ENCODE results near the gene AFMID. TPM values are rescaled to one million over a fixed set of nuclear protein-coding genes. Genes with fewer than 3 reads are reported as not detected.

Gene AFMID
- total and polyA plus RNA-seq, 2 of the 13 experiments (the other 11 are each of a cell fraction or from before 2014, with no cell fraction given): 249 to 270 TPM

DNA sequence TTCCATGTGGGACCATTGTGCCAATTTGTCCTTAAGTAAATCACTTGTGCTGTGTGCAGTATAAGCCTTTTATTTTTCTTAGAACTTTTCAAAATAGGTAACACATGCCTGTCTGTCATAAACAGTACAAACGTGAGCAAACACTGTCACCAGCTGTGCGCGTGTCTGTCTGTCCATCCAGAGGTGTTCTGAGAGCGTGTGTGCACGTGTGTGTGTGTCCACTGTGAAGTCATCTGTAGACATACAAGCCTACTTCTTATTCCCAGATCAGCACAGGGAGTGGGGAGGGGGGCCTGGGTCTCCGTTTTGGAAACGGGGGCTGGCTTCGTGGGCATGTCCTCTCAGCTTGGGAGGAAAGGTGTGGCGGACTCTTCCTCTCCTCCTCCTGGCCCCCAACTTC is 53.7 kb downstream of the AFMID start (continued):
- TF ChIP-seq, protein P1, sequence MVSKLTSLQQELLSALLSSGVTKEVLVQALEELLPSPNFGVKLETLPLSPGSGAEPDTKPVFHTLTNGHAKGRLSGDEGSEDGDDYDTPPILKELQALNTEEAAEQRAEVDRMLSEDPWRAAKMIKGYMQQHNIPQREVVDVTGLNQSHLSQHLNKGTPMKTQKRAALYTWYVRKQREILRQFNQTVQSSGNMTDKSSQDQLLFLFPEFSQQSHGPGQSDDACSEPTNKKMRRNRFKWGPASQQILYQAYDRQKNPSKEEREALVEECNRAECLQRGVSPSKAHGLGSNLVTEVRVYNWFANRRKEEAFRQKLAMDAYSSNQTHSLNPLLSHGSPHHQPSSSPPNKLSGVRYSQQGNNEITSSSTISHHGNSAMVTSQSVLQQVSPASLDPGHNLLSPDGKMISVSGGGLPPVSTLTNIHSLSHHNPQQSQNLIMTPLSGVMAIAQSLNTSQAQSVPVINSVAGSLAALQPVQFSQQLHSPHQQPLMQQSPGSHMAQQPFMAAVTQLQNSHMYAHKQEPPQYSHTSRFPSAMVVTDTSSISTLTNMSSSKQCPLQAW (CRISPR knock-in tag; IDR thresholded peaks at IDR 0.05): no peak
- TF ChIP-seq HIVEP1 (CRISPR knock-in tag; IDR thresholded peaks at IDR 0.05): no peak
- TF ChIP-seq WIZ (CRISPR knock-in tag; IDR thresholded peaks at IDR 0.05): no peak
- TF ChIP-seq, protein P2, sequence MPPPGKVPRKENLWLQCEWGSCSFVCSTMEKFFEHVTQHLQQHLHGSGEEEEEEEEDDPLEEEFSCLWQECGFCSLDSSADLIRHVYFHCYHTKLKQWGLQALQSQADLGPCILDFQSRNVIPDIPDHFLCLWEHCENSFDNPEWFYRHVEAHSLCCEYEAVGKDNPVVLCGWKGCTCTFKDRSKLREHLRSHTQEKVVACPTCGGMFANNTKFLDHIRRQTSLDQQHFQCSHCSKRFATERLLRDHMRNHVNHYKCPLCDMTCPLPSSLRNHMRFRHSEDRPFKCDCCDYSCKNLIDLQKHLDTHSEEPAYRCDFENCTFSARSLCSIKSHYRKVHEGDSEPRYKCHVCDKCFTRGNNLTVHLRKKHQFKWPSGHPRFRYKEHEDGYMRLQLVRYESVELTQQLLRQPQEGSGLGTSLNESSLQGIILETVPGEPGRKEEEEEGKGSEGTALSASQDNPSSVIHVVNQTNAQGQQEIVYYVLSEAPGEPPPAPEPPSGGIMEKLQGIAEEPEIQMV (CRISPR knock-in tag; IDR thresholded peaks at IDR 0.05; ENCODE audit: low read depth): no peak
- TF ChIP-seq TRIM24 (CRISPR knock-in tag; IDR thresholded peaks at IDR 0.05): no peak
- no peak for TF ChIP-seq STAT5B (CRISPR knock-in tag; IDR thresholded peaks at IDR 0.05)
- 0 out of 2 replicates have a peak, but pooled peaks have one; percentile 21 for TF ChIP-seq ZNF788 (CRISPR knock-in tag; IDR thresholded peaks at IDR 0.05; ENCODE audit: borderline replicate concordance)
- TF ChIP-seq ZBTB38 (CRISPR knock-in tag; IDR thresholded peaks at IDR 0.05): no peak
- TF ChIP-seq SIN3B (IDR thresholded peaks at IDR 0.05; ENCODE audit: low read length): no peak
- TF ChIP-seq NR2F2 (IDR thresholded peaks at IDR 0.05; ENCODE audit: borderline replicate concordance, low read depth): no peak
- TF ChIP-seq MAF1 (CRISPR knock-in tag; IDR thresholded peaks at IDR 0.05; ENCODE audit: borderline replicate concordance): no peak
- TF ChIP-seq, protein P3, sequence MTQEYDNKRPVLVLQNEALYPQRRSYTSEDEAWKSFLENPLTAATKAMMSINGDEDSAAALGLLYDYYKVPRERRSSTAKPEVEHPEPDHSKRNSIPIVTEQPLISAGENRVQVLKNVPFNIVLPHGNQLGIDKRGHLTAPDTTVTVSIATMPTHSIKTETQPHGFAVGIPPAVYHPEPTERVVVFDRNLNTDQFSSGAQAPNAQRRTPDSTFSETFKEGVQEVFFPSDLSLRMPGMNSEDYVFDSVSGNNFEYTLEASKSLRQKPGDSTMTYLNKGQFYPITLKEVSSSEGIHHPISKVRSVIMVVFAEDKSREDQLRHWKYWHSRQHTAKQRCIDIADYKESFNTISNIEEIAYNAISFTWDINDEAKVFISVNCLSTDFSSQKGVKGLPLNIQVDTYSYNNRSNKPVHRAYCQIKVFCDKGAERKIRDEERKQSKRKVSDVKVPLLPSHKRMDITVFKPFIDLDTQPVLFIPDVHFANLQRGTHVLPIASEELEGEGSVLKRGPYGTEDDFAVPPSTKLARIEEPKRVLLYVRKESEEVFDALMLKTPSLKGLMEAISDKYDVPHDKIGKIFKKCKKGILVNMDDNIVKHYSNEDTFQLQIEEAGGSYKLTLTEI (CRISPR knock-in tag; conservative IDR thresholded peaks at IDR 0.05): no peak
- TF ChIP-seq ZNF83 (CRISPR knock-in tag; IDR thresholded peaks at IDR 0.05; ENCODE audit: borderline replicate concordance): no peak
- TF ChIP-seq ZSCAN21 (CRISPR knock-in tag; IDR thresholded peaks at IDR 0.05; ENCODE audit: borderline replicate concordance): no peak
- no peak for TF ChIP-seq ZNF510 (CRISPR knock-in tag; IDR thresholded peaks at IDR 0.05; ENCODE audit: low read depth)
- TF ChIP-seq, protein P4, sequence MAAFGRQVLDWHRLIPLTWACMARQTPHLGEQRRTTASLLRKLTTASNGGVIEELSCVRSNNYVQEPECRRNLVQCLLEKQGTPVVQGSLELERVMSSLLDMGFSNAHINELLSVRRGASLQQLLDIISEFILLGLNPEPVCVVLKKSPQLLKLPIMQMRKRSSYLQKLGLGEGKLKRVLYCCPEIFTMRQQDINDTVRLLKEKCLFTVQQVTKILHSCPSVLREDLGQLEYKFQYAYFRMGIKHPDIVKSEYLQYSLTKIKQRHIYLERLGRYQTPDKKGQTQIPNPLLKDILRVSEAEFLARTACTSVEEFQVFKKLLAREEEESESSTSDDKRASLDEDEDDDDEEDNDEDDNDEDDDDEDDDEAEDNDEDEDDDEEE (CRISPR knock-in tag; IDR thresholded peaks at IDR 0.05): no peak
- TF ChIP-seq, protein P5, sequence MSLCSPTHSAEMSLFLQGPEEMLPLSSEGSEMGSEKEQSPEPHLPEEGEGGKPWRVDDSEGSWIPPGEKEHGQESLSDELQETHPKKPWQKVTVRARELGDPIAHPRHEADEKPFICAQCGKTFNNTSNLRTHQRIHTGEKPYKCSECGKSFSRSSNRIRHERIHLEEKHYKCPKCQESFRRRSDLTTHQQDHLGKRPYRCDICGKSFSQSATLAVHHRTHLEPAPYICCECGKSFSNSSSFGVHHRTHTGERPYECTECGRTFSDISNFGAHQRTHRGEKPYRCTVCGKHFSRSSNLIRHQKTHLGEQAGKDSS (CRISPR knock-in tag; IDR thresholded peaks at IDR 0.05; ENCODE audit: borderline replicate concordance, low read depth): no peak
- TF ChIP-seq, protein P6, sequence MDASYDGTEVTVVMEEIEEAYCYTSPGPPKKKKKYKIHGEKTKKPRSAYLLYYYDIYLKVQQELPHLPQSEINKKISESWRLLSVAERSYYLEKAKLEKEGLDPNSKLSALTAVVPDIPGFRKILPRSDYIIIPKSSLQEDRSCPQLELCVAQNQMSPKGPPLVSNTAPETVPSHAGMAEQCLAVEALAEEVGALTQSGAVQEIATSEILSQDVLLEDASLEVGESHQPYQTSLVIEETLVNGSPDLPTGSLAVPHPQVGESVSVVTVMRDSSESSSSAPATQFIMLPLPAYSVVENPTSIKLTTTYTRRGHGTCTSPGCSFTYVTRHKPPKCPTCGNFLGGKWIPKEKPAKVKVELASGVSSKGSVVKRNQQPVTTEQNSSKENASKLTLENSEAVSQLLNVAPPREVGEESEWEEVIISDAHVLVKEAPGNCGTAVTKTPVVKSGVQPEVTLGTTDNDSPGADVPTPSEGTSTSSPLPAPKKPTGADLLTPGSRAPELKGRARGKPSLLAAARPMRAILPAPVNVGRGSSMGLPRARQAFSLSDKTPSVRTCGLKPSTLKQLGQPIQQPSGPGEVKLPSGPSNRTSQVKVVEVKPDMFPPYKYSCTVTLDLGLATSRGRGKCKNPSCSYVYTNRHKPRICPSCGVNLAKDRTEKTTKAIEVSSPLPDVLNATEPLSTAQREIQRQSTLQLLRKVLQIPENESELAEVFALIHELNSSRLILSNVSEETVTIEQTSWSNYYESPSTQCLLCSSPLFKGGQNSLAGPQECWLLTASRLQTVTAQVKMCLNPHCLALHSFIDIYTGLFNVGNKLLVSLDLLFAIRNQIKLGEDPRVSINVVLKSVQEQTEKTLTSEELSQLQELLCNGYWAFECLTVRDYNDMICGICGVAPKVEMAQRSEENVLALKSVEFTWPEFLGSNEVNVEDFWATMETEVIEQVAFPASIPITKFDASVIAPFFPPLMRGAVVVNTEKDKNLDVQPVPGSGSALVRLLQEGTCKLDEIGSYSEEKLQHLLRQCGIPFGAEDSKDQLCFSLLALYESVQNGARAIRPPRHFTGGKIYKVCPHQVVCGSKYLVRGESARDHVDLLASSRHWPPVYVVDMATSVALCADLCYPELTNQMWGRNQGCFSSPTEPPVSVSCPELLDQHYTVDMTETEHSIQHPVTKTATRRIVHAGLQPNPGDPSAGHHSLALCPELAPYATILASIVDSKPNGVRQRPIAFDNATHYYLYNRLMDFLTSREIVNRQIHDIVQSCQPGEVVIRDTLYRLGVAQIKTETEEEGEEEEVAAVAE (CRISPR knock-in tag; IDR thresholded peaks at IDR 0.05; ENCODE audit: borderline replicate concordance): no peak
- TF ChIP-seq ZNF337 (CRISPR knock-in tag; IDR thresholded peaks at IDR 0.05; ENCODE audit: borderline replicate concordance, low read depth): no peak

All from HepG2 (cell line).